Activated naive CD8-positive, alpha-beta T cell treated with anti-CD3 and anti-CD28 coated beads for 36 hours (primary cell): ENCODE measurements around the gene DSCAM. TPM values are rescaled to one million over a fixed set of nuclear protein-coding genes. Genes with fewer than 3 reads are reported as not detected.

Source experiments
- DNase-seq: peaks from one replicate; pipeline ENCODE4 v3.0.0; 2021
- H3K27ac Mint-ChIP-seq: one replicate; pipeline ENCODE4 v1.8.0; 2022; ENCODE audit warnings: mild to moderate bottlenecking, moderate library complexity, mixed read lengths
- H3K27me3 Mint-ChIP-seq: one replicate; pipeline ENCODE4 v1.8.0; 2022; ENCODE audit warnings: mild to moderate bottlenecking, mixed read lengths
- H3K36me3 Mint-ChIP-seq: one replicate; pipeline ENCODE4 v1.8.0; 2021; ENCODE audit warnings: mild to moderate bottlenecking, mixed read lengths
- H3K4me1 Mint-ChIP-seq: one replicate; pipeline ENCODE4 v1.8.0; 2021; ENCODE audit warnings: mixed read lengths
- H3K4me3 Mint-ChIP-seq: one replicate; pipeline ENCODE4 v1.8.0; 2022; ENCODE audit warnings: mild to moderate bottlenecking, moderate library complexity, mixed read lengths
- H3K9me3 Mint-ChIP-seq: one replicate; pipeline ENCODE4 v1.8.0; 2022; ENCODE audit warnings: mixed read lengths
- total RNA-seq, 2 experiments: library from RNA; stranded (reverse); gene quantifications; one replicate each; pipeline ENCODE4 v1.2.3, GENCODE V29; 2021

DSCAM gene
- total RNA-seq, 2 experiments from 2014 or later = not detected

DNA sequence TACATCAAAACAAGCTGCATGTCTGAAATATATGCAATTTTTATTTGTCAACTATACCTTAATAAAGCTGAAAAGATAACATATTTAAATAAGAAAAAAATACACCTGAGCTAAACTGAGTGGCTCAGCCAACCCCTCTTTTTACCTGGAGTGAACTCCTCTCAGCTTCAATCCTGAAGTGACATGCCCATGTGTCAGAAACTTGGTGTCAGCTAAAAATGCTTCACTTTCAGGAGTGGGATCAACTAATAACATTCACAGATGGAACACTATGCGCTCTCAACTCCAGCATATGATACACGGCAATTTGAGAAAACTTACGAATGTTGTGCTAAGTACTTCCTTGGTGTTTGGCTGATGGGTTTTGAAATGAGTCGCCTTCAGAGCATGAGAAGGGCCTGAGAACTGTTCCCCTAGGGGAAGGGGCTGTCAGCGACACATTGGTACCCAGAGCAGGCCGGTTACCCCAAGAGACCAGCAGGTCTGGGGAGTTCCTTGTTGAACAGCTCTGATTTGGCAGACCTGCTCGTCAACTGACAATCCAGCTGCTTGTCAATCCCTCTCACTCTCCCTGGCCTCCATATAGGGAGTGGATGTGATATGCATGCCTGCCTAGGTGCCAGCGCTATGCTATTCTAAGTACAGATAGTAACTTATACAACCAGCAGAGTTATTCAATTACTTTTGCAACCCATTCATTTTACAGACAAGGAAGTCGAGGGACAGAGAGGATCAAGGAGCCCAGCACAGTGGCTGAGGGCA lies 712.0 kb downstream of the DSCAM start:
- no peak overlapping the region for H3K27ac Mint-ChIP-seq
- H3K27me3 Mint-ChIP-seq = peaks cover 10% of the 10 kb centered on the region
- no peaks in the 10 kb centered on the region for H3K9me3 Mint-ChIP-seq
- H3K4me1 Mint-ChIP-seq = no peaks in the 10 kb centered on the region
- no peak for DNase-seq
- no peak overlapping the region for H3K4me3 Mint-ChIP-seq
- H3K36me3 Mint-ChIP-seq = no peaks in the 10 kb centered on the region

DNA sequence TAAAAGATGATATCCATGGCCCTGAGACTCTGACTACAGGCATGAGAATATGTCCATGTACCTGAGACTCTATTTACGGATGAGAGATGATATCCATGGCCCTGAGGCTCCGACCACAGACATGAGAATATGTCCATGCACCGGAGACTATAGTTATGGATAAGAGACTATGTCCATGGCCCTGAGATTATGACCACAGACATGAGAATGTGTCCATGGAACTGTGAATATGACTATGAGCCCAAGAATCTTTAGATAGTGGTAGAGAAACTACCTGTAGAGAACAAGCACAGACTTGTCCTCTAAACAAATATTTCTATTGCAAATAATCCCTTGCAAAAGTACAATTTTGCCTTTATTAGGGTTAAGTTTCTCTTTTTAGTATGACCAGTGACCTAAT lies 716.5 kb downstream of the DSCAM start:
- Mint-ChIP-seq H3K27me3 (peaks cover 10% of the 10 kb centered on the region), H3K4me3 (no peak overlapping the region), H3K4me1 (no peaks in the 10 kb centered on the region), H3K27ac (no peak overlapping the region), H3K9me3 (no peaks in the 10 kb centered on the region), H3K36me3 (no peaks in the 10 kb centered on the region)
- no peak for DNase-seq

DNA sequence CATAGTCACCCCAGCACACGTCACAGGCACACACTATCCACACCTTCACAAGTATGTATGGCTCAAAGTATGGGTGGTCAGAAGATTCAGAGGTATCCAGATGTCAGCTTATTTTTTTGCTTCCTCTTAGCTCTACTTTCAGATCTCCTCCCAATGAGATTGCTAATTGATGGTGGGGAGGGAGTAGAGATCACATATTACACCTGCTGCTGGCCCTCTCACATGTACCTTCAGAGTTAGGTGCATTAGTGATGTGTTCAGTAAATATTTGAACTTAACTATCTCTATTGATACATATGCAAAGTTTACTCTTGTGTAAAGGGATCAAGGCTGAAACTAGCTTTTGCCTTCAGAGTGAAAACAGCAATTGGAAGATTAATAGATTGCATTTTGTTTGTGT lies 717.1 kb downstream of the DSCAM start:
- H3K9me3 Mint-ChIP-seq = no peaks in the 10 kb centered on the region
- no peak overlapping the region for H3K27ac Mint-ChIP-seq

DNA sequence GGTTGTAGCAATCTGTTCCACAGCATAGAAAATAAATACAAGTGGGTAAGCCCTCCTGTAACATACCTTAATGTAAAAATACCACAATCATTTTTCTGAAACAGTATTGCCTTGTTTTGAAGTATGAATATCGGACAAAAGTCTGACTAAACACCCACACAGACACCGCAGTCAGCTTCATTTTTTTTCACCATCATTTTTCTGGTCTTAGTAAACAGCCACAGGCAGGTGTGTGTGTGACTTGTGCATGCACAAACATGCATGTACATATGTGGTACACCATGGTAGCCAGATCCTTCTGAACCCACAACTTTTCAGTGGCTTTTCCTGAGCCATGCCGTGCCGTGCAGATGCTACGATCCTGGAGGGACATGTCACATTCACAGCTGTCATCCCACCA lies 718.1 kb downstream of the DSCAM start:
- Mint-ChIP-seq H3K4me1 (no peaks in the 10 kb centered on the region), H3K27ac (no peak overlapping the region), H3K4me3 (no peak overlapping the region), H3K27me3 (peaks cover 10% of the 10 kb centered on the region), H3K9me3 (peaks cover 1% of the 10 kb centered on the region), H3K36me3 (no peaks in the 10 kb centered on the region)
- no peak for DNase-seq

More for the DNA sequence above, 717.1 kb downstream of the DSCAM start:
- no peak for DNase-seq
- Mint-ChIP-seq H3K36me3 (no peaks in the 10 kb centered on the region), H3K4me3 (no peak overlapping the region), H3K4me1 (no peaks in the 10 kb centered on the region), H3K27me3 (peaks cover 10% of the 10 kb centered on the region)

DNA sequence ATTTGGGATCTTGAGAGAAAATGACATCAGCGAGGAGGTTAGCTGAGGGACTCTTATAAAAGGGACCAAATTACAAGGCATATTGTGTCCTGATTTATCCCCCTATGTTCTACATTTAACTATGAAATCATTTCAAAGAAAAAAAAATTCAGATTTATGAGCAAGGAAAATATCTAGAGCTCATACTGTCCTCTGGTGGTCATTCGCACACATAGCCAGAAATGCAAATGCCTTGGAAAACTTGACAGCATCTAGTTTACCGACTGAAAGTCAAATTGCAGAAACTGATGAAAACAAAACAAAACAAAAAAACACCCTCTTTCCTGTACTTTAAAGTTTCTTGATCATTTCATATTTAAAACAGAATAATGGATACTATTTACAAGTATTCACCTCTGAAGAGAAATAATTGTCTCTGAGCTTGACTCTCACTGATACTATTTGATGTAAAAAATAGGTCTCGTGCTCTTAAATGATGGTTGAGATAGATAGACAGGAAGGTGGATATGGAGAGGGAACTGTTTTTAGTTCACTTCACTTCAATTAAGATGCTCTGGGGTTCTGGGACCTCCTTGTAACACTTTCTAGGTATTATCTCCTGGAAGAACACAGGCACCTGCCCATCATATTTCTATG lies 725.9 kb downstream of the DSCAM start:
- H3K4me3 Mint-ChIP-seq = no peak overlapping the region
- H3K27ac Mint-ChIP-seq = no peak overlapping the region
- no peaks in the 10 kb centered on the region for H3K4me1 Mint-ChIP-seq
- H3K9me3 Mint-ChIP-seq = peaks cover 1% of the 10 kb centered on the region
- peaks cover 4% of the 10 kb centered on the region for H3K27me3 Mint-ChIP-seq
- no peak for DNase-seq
- no peaks in the 10 kb centered on the region for H3K36me3 Mint-ChIP-seq

GRCh38 chr21:40118527-40118926 lies 728.4 kb downstream of the DSCAM start:
- Mint-ChIP-seq H3K27me3 (peaks cover 4% of the 10 kb centered on the region), H3K4me1 (no peaks in the 10 kb centered on the region), H3K36me3 (no peaks in the 10 kb centered on the region), H3K9me3 (peaks cover 3% of the 10 kb centered on the region), H3K4me3 (no peak overlapping the region), H3K27ac (no peak overlapping the region)
- no peak for DNase-seq

DNA sequence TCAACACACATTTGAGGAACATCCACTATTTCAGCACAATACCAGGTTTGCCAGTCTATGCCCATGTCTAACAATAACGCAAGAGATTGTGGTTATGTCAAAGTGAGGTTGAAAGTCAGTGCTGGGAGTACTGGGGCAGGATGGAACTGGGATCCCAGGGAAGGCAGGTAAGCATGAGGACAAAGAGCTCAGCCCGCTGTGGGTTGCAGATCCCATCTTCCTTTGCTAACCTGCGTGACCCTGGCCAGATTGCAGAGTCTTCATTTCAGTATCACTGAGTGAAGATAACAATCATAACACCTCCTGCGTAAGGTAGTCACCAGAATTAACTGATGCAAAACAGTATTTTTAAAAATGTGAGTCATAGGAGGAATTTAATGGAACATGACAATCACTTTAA lies 729.7 kb downstream of the DSCAM start:
- Mint-ChIP-seq H3K4me1 (no peaks in the 10 kb centered on the region), H3K27me3 (no peaks in the 10 kb centered on the region), H3K4me3 (no peak overlapping the region), H3K36me3 (no peaks in the 10 kb centered on the region), H3K27ac (no peak overlapping the region), H3K9me3 (peaks cover 3% of the 10 kb centered on the region)
- DNase-seq = no peak

GRCh38 chr21:40115775-40116174 lies 731.2 kb downstream of the DSCAM start:
- H3K27me3 Mint-ChIP-seq = no peaks in the 10 kb centered on the region
- no peaks in the 10 kb centered on the region for H3K36me3 Mint-ChIP-seq
- H3K27ac Mint-ChIP-seq = no peak overlapping the region
- peaks cover 3% of the 10 kb centered on the region for H3K9me3 Mint-ChIP-seq
- no peak overlapping the region for H3K4me3 Mint-ChIP-seq
- no peaks in the 10 kb centered on the region for H3K4me1 Mint-ChIP-seq
- no peak for DNase-seq

GRCh38 chr21:40102682-40103081 lies 744.3 kb downstream of the DSCAM start:
- no peaks in the 10 kb centered on the region for H3K36me3 Mint-ChIP-seq

GRCh38 chr21:40099809-40100208 lies 747.1 kb downstream of the DSCAM start:
- Mint-ChIP-seq H3K9me3 (peaks cover 3% of the 10 kb centered on the region), H3K4me1 (no peaks in the 10 kb centered on the region), H3K4me3 (no peak overlapping the region), H3K36me3 (no peaks in the 10 kb centered on the region), H3K27ac (no peak overlapping the region), H3K27me3 (peaks cover 3% of the 10 kb centered on the region)
- no peak for DNase-seq

More at GRCh38 chr21:40102682-40103081, 744.3 kb downstream of the DSCAM start:
- H3K4me3 Mint-ChIP-seq = no peak overlapping the region
- no peak overlapping the region for H3K27ac Mint-ChIP-seq
- no peak for DNase-seq
- peaks cover 5% of the 10 kb centered on the region for H3K27me3 Mint-ChIP-seq
- H3K4me1 Mint-ChIP-seq = no peaks in the 10 kb centered on the region
- H3K9me3 Mint-ChIP-seq = peaks cover 12% of the 10 kb centered on the region

GRCh38 chr21:40095477-40095876 lies 751.5 kb downstream of the DSCAM start:
- Mint-ChIP-seq H3K36me3 (no peaks in the 10 kb centered on the region), H3K4me3 (no peak overlapping the region)

GRCh38 chr21:40080385-40080784 lies 766.6 kb downstream of the DSCAM start:
- no peaks in the 10 kb centered on the region for H3K36me3 Mint-ChIP-seq
- no peaks in the 10 kb centered on the region for H3K4me1 Mint-ChIP-seq
- H3K27ac Mint-ChIP-seq = no peak overlapping the region
- H3K4me3 Mint-ChIP-seq = no peak overlapping the region
- no peaks in the 10 kb centered on the region for H3K9me3 Mint-ChIP-seq
- no peaks in the 10 kb centered on the region for H3K27me3 Mint-ChIP-seq
- DNase-seq = no peak

More at GRCh38 chr21:40095477-40095876, 751.5 kb downstream of the DSCAM start:
- Mint-ChIP-seq H3K27ac (no peak overlapping the region), H3K4me1 (no peaks in the 10 kb centered on the region), H3K27me3 (peaks cover 5% of the 10 kb centered on the region), H3K9me3 (peaks cover 2% of the 10 kb centered on the region)
- no peak for DNase-seq

- Mint-ChIP-seq H3K9me3 (no peaks in the 10 kb centered on the region), H3K4me3 (no peak overlapping the region), H3K36me3 (no peaks in the 10 kb centered on the region), H3K27me3 (no peaks in the 10 kb centered on the region), H3K27ac (no peak overlapping the region), H3K4me1 (no peaks in the 10 kb centered on the region)
- no peak for DNase-seq
These were observed 772.2 kb downstream of the DSCAM start for GRCh38 chr21:40074710-40075109.

DNA sequence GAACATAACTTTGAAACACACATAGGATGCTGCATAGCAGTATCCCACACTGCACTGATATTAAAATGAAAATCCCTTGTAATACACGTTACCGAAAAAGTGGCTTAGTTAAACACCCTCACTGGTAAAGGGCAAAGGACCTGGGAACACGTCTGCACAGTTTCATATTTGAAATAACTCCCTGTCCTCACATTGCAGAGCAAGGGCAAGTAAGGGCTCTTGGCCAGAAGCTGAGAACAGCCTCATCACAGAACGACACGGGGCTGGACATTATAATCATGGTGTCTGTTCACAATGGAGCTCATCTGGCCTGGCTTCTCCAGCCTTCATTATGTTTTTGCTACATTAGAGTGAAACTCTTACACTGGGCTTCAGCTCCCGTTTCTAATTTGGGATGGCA lies 772.8 kb downstream of the DSCAM start:
- H3K4me3 Mint-ChIP-seq = no peak overlapping the region
- H3K9me3 Mint-ChIP-seq = no peaks in the 10 kb centered on the region
- no peaks in the 10 kb centered on the region for H3K4me1 Mint-ChIP-seq
- no peak overlapping the region for H3K27ac Mint-ChIP-seq
- no peak for DNase-seq
- no peaks in the 10 kb centered on the region for H3K36me3 Mint-ChIP-seq
- H3K27me3 Mint-ChIP-seq = no peaks in the 10 kb centered on the region

DNA sequence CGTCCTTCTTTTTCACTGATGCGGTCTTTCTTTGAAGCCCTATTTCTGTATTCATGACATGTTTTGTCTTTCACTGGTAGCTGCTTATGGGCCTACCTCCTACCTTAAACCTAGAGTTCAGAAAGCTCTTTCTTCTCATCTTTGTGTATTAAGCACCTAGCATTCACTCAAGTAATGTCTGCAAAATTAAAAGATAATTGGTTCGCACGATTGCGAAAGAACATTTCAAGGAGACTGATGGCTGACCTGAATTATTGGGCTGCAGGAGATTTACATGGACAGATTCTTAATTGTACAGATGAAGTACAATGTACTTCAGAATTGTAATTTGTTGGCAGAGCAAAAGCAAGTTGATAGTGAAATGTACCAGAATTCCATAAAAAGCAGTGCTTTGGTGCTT lies 773.3 kb downstream of the DSCAM start:
- Mint-ChIP-seq H3K27me3 (no peaks in the 10 kb centered on the region), H3K4me1 (no peaks in the 10 kb centered on the region), H3K36me3 (no peaks in the 10 kb centered on the region), H3K4me3 (no peak overlapping the region), H3K9me3 (no peaks in the 10 kb centered on the region), H3K27ac (no peak overlapping the region)
- no peak for DNase-seq

GRCh38 chr21:40070871-40071270 lies 776.1 kb downstream of the DSCAM start:
- no peak overlapping the region for H3K27ac Mint-ChIP-seq
- no peaks in the 10 kb centered on the region for H3K27me3 Mint-ChIP-seq
- H3K4me3 Mint-ChIP-seq = no peak overlapping the region
- H3K9me3 Mint-ChIP-seq = no peaks in the 10 kb centered on the region
- DNase-seq = no peak
- no peaks in the 10 kb centered on the region for H3K4me1 Mint-ChIP-seq
- no peaks in the 10 kb centered on the region for H3K36me3 Mint-ChIP-seq
